ENCODE results near the gene TRAK1.

DNA sequence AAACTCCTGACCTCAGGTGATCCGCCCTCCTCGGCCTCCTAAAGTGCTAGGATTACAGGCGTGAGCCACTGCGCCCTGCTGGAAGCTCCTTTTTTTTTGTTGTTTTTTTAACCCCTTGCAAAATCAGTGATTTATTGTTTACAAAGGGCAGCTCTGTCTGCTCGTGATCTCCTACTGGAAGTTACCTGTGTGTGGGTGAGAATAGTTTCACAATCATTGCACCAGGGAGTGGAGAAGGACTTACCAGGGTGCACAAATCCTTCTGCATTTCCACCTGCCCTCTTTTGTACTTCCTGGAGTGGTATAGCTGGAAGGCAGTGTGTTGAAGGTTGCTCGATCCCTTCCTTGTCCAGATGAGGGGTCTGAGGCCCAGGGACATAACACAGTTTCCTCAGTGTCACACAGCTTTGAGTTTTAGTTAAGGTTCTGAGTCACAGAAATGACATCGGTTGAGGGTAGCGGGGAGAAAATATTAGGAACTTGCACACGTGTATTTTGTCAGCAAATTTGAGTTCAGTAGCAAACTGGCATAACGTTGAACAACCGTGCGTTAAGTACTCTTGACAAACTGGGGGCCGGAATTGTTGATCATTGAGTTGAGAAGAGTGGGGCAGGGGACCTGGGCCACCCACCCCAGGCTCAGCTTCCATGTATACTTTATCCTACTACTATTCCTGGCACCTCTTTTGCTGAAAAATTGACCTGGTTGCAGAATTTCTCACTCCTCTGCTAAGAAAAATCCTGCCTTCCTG lies 11.3 kb upstream of the TRAK1 start:
- TF ChIP-seq SMC3 (IDR thresholded peaks at IDR 0.05; ENCODE audit: low read depth, low read length): no peak
- TF ChIP-seq, protein P1, sequence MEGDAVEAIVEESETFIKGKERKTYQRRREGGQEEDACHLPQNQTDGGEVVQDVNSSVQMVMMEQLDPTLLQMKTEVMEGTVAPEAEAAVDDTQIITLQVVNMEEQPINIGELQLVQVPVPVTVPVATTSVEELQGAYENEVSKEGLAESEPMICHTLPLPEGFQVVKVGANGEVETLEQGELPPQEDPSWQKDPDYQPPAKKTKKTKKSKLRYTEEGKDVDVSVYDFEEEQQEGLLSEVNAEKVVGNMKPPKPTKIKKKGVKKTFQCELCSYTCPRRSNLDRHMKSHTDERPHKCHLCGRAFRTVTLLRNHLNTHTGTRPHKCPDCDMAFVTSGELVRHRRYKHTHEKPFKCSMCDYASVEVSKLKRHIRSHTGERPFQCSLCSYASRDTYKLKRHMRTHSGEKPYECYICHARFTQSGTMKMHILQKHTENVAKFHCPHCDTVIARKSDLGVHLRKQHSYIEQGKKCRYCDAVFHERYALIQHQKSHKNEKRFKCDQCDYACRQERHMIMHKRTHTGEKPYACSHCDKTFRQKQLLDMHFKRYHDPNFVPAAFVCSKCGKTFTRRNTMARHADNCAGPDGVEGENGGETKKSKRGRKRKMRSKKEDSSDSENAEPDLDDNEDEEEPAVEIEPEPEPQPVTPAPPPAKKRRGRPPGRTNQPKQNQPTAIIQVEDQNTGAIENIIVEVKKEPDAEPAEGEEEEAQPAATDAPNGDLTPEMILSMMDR (conservative IDR thresholded peaks at IDR 0.05; ENCODE audit: low read depth, low read length): no peak
- TF ChIP-seq, protein P2, sequence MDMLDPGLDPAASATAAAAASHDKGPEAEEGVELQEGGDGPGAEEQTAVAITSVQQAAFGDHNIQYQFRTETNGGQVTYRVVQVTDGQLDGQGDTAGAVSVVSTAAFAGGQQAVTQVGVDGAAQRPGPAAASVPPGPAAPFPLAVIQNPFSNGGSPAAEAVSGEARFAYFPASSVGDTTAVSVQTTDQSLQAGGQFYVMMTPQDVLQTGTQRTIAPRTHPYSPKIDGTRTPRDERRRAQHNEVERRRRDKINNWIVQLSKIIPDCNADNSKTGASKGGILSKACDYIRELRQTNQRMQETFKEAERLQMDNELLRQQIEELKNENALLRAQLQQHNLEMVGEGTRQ (IDR thresholded peaks at IDR 0.05; ENCODE audit: low read depth, low read length): no peak
- no peak for TF ChIP-seq RAD21 (IDR thresholded peaks at IDR 0.05; ENCODE audit: low read length)
- TF ChIP-seq POLR2A (IDR thresholded peaks at IDR 0.05; ENCODE audit: low read depth, low read length): no peak
- TF ChIP-seq FOS (IDR thresholded peaks at IDR 0.05; ENCODE audit: low read depth, low read length): no peak
- TF ChIP-seq MXI1 (IDR thresholded peaks at IDR 0.05; ENCODE audit: borderline replicate concordance, low read depth, low read length): no peak
- TF ChIP-seq BHLHE40 (IDR thresholded peaks at IDR 0.05; ENCODE audit: low read depth, low read length): no peak
- TF ChIP-seq MAFK (IDR thresholded peaks at IDR 0.05; ENCODE audit: low read depth, low read length): no peak
- no peak for TF ChIP-seq RFX5 (IDR thresholded peaks at IDR 0.05; ENCODE audit: low read depth, low read length)
- no peak for TF ChIP-seq RCOR1 (IDR thresholded peaks at IDR 0.05; ENCODE audit: insufficient replicate concordance, low read length)
- TF ChIP-seq, protein P3, sequence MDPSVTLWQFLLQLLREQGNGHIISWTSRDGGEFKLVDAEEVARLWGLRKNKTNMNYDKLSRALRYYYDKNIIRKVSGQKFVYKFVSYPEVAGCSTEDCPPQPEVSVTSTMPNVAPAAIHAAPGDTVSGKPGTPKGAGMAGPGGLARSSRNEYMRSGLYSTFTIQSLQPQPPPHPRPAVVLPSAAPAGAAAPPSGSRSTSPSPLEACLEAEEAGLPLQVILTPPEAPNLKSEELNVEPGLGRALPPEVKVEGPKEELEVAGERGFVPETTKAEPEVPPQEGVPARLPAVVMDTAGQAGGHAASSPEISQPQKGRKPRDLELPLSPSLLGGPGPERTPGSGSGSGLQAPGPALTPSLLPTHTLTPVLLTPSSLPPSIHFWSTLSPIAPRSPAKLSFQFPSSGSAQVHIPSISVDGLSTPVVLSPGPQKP (IDR thresholded peaks at IDR 0.05; ENCODE audit: borderline replicate concordance, low read depth, low read length): no peak
- no peak for TF ChIP-seq CEBPB (IDR thresholded peaks at IDR 0.05; ENCODE audit: low read depth, low read length)
